Tibial nerve (tissue), 4 donors: ENCODE results near the gene B4GALNT1. TPM values are rescaled to one million over a fixed set of nuclear protein-coding genes. Genes with fewer than 3 reads are reported as not detected.

Source experiments
- DNase-seq, 2 donors: peaks; one replicate each; pipeline ENCODE4 v3.0.0-alpha.2; 2019; ENCODE audit warnings: low spot score in 2 of 2
- H3K27ac ChIP-seq, 4 donors: fragments of 200-600 bp; sonication (generic) in 3 of 4; one replicate each; pipeline ENCODE4 v1.5.1; 2017 to 2019; ENCODE audit warnings: mild to moderate bottlenecking in 1 of 4
- H3K27me3 ChIP-seq, 2 donors: fragments of 200-600 bp; sonication (generic) in 1 of 2; one replicate each; pipeline versions ENCODE4 v1.5.1 to v1.6.0; 2017 to 2019
- H3K36me3 ChIP-seq, 3 donors: fragments of 200-600 bp; sonication (generic); one replicate each; pipeline ENCODE4 v1.5.1; 2018 to 2019
- H3K4me1 ChIP-seq, 4 donors: fragments of 200-600 bp; sonication (generic) in 3 of 4; one replicate each; pipeline ENCODE4 v1.5.1; 2017 to 2019
- H3K4me3 ChIP-seq, 4 donors: fragments of 200-600 bp; sonication (generic) in 3 of 4; one replicate each; pipeline ENCODE4 v1.5.1; 2017 to 2019; ENCODE audit warnings: mild to moderate bottlenecking in 1 of 4, moderate library complexity in 1 of 4
- H3K9me3 ChIP-seq, 4 donors: fragments of 200-600 bp; sonication (generic) in 3 of 4; one replicate each; pipeline ENCODE4 v1.5.1; 2017 to 2019
- EP300 ChIP-seq, 2 donors: sonication (generic); formaldehyde crosslinking; IDR thresholded peaks; one replicate each; pipeline ENCODE4 v1.6.1; 2017; ENCODE audit warnings: antibody characterized with exemption in 2 of 2, mild to moderate bottlenecking in 1 of 2
- POLR2A ChIP-seq, 2 donors: fragments of 450-650 bp; IDR thresholded peaks; one replicate each; pipeline ENCODE4 v1.6.1; 2017; ENCODE audit warnings: antibody characterized with exemption in 2 of 2, mild to moderate bottlenecking in 2 of 2, moderate library complexity in 2 of 2
- WGBS, 2 donors: methylation state at CpG; one replicate each; pipeline ENCODE4 v1.1.5; 2018; 5-methylcytosine and 5-hydroxymethylcytosine counted together
- total RNA-seq, 4 donors: library from RNA; depleted of rRNA; stranded (reverse); fragments of >200 nt; gene quantifications; one replicate each; pipeline ENCODE4 v1.1.0, GENCODE V29; 2016
- TF ChIP-seq, protein P1 (sequence below), 5 experiments: fragments of 200-600 bp in 3 of 5; fragments of 450-650 bp in 2 of 5; sonication (generic) in 3 of 5; IDR thresholded peaks; one replicate each; pipeline ENCODE4 v1.5.1; 2016 to 2019; ENCODE audit warnings: antibody characterized with exemption in 5 of 5, mild to moderate bottlenecking in 3 of 5, moderate library complexity in 2 of 5

B4GALNT1 gene
- total RNA-seq, 4 donors from 2014 or later, result 14.5 to 43.8 (median 16.8) TPM

DNA sequence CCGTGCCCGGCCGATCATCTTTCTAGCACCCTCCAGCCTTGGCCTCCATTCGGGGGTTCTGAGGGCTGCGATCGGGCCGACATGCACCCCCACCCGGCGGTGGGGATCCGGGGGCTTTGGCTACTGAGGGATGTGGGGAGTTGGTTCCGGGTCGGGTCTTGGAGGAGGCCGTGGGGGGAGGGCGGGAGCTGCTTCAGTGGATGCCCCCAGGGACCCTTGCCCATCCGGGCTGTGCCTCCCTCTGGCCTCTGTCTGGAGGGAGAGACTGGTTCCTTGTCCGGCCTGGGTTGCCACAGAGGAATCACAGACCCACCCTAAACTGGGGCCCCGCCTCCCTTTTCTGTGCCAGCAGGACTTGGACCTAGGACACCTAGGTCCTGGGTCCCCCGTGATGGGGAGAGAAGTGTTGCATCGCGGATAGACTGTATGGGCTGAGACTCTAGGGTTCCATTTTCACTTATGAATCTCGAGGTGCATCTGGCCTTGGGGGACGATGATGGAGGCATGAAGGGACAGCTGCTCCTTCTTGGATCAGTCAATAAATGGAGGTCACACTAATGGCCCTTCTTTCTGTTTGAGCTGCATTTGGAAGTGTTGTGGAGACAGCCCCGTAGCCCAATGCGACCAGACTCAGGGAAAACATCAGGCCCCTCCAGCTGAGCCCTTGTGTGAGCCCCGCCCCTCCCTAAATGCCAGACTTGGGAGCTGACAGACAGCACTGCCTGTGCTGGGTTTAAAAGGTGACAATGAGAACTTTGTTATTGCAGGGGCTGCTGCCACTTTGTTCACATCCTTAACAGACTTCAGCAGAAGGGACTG, 27.8 kb downstream of the B4GALNT1 start:
- H3K4me1 ChIP-seq, result peaks cover 0 to 62% (median 9%) of the 10 kb centered on the region in 4 donors
- WGBS, 2 donors, result 1 to 7% methylated on average over 6 to 14 of the region's 25 CpGs
- peaks cover 0 to 43% (median 0%) of the 10 kb centered on the region in 3 donors for H3K36me3 ChIP-seq
- peak in 1 of 2 donors; percentile 40 for DNase-seq
- H3K27ac ChIP-seq, result peak overlapping the region; percentile 80 to 97 (median 91)
- H3K4me3 ChIP-seq, result peak overlapping the region; percentile 45 to 85 (median 64)
- TF ChIP-seq EP300 (IDR thresholded peaks at IDR 0.05), result no peak
- TF ChIP-seq, protein P1, sequence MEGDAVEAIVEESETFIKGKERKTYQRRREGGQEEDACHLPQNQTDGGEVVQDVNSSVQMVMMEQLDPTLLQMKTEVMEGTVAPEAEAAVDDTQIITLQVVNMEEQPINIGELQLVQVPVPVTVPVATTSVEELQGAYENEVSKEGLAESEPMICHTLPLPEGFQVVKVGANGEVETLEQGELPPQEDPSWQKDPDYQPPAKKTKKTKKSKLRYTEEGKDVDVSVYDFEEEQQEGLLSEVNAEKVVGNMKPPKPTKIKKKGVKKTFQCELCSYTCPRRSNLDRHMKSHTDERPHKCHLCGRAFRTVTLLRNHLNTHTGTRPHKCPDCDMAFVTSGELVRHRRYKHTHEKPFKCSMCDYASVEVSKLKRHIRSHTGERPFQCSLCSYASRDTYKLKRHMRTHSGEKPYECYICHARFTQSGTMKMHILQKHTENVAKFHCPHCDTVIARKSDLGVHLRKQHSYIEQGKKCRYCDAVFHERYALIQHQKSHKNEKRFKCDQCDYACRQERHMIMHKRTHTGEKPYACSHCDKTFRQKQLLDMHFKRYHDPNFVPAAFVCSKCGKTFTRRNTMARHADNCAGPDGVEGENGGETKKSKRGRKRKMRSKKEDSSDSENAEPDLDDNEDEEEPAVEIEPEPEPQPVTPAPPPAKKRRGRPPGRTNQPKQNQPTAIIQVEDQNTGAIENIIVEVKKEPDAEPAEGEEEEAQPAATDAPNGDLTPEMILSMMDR (IDR thresholded peaks at IDR 0.05), result no peak
- TF ChIP-seq POLR2A (IDR thresholded peaks at IDR 0.05), result no peak
- H3K27me3 ChIP-seq, result no peaks in the 10 kb centered on the region
- H3K9me3 ChIP-seq, result no peaks in the 10 kb centered on the region

DNA sequence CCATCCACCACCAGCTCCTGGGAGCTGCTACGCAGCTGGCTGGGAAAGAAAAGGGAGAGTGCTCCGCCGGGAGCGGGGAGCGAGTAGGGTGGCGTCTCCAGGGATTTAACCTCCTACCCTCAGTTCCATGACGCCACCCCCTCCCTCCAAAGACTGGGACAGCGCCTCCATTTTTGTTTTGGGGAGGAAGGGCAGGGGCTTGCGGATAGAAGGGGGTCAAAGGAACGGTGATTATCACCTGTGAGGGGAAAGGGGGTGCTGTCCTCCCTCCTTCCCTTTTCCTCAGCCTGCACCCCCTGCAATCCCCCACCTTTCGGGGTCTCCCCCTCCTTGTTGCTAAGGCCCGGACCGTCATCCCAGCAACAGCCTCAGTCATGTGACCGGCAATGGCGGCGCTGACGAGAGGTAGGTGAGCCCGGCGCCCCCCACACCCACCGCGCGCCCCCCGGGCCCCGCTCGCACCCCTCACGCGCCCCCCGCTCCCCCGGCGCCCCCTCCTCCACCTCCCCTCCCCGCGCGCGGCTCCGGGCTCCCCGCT, 28.5 kb downstream of the B4GALNT1 start, which contains the start of gene DTX3:
TSS of gene DTX3 (plus strand) at position 371 of the 538 bp plus-strand sequence. CDS start 1,694 bp downstream, outside the sequence.
- Histone ChIP-seq H3K27ac (peak within 1 kb of the TSS; percentile 80 to 97 (median 91)), H3K27me3 (no peaks in the 10 kb centered on the region), H3K36me3 (peaks cover 0 to 50% (median 0%) of the 10 kb centered on the region in 3 donors), H3K4me3 (peak within 1 kb of the TSS; percentile 45 to 85 (median 64)), H3K9me3 (no peaks in the 10 kb centered on the region), H3K4me1 (peaks cover 0 to 55% (median 9%) of the 10 kb centered on the region in 4 donors)
- DNase-seq, result peak in 1 of 2 donors; percentile 43
- TF ChIP-seq EP300 (IDR thresholded peaks at IDR 0.05), result no peak
- no peak for TF ChIP-seq POLR2A (IDR thresholded peaks at IDR 0.05)
- TF ChIP-seq, protein P1 (IDR thresholded peaks at IDR 0.05), result no peak
- WGBS, 2 donors, result 1 to 2% methylated on average over 24 to 30 of the region's 36 CpGs

DNA sequence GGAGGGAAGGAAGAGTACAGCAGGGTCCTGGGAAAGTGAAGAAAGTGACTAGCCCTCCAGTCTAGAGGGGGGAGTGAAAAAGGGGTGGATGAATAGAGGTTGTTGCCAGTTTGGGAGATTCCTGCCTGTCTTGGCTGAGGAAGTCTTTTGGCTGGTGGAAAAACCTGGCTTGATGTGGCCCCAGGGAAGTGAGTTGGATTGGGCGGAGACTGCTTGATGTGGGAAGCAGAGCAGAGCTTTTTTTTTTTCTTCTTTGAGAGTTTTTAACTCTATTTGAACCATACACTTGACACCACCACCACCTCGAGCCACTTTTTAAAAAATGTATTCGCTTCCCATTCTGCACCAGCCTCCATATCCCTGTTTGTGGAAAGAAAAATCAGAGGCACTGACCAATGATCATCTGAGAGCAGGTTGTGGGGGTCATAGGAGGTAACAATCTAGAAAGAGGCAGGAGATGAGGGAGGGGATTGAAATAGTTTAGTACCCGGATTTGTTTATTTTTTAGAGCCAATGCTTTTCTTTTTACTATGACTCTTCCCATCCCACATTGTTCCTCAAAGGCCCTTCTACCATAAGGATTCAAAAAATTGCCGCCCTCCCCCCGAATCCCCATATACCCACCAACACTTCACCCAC, 29.1 kb downstream of the B4GALNT1 start:
- peak in 1 of 2 donors; percentile 60 for DNase-seq
- H3K4me3 ChIP-seq, result peak overlapping the region; percentile 45 to 85 (median 64)
- 17% methylated on average over 6 of the region's 6 CpGs for WGBS, 2 donors
- no peaks in the 10 kb centered on the region for H3K27me3 ChIP-seq
- peaks cover 0 to 56% (median 0%) of the 10 kb centered on the region in 3 donors for H3K36me3 ChIP-seq
- no peak for TF ChIP-seq POLR2A (IDR thresholded peaks at IDR 0.05)
- TF ChIP-seq EP300 (IDR thresholded peaks at IDR 0.05), result no peak
- TF ChIP-seq, protein P1 (IDR thresholded peaks at IDR 0.05), result no peak
- no peaks in the 10 kb centered on the region for H3K9me3 ChIP-seq
- peaks cover 0 to 50% (median 9%) of the 10 kb centered on the region in 4 donors for H3K4me1 ChIP-seq
- H3K27ac ChIP-seq, result peak overlapping the region; percentile 80 to 97 (median 91)

DNA sequence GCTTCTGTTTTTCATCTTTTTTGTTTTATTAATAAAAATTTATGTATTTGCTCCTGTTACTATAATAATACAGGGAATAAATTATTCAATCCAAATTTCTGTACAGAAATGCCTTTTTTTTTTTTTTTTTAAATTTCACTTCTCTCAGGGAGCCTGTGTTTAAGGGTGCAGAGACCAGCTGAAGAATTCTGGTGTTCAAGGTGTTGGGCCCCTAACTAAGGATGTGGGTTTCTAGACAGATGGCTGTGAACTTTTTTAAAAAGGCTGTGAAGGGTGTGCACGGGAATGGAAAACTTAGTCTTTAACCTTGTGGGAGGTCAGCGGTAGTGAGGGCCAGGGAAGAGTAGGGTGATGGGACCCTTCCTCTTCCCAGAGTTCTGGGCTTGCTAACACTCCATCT, 29.7 kb downstream of the B4GALNT1 start:
- no peaks in the 10 kb centered on the region for H3K27me3 ChIP-seq

More for the DNA sequence above, 29.7 kb downstream of the B4GALNT1 start:
- Histone ChIP-seq H3K36me3 (peaks cover 0 to 56% (median 0%) of the 10 kb centered on the region in 3 donors), H3K9me3 (no peaks in the 10 kb centered on the region), H3K27ac (peak overlapping the region in 3 of 4 donors; percentile 80 to 97 (median 94)), H3K4me3 (no peak overlapping the region), H3K4me1 (peaks cover 0 to 44% (median 9%) of the 10 kb centered on the region in 4 donors)
- no peak for DNase-seq
- no peak for TF ChIP-seq POLR2A (IDR thresholded peaks at IDR 0.05)
- TF ChIP-seq EP300 (IDR thresholded peaks at IDR 0.05), result no peak
- TF ChIP-seq, protein P1 (IDR thresholded peaks at IDR 0.05), result no peak
- WGBS, 2 donors, result 52 to 59% methylated on average over 2 of the region's 2 CpGs
